ENCODE results near the gene LTA. TPM values are rescaled to one million over a fixed set of nuclear protein-coding genes. Genes with fewer than 3 reads are reported as not detected.
A peak's percentile ranks its signal among the peaks of the same experiment; 100 is the strongest.

Gene LTA
- total and polyA plus RNA-seq, 12 donors, result 0.06 to 0.86 (median 0.29) TPM; not detected in 8

GRCh38 chr6:31575335-31575901 is 3.3 kb downstream of the LTA start, which contains the start of gene TNF:
TSS of gene TNF (plus strand) at chr6:31575565. CDS start at chr6:31575742, 177 bp downstream.
- intact Hi-C loops (cut with DNase I), result no loop called here

GRCh38 chr6:31575952-31576685 is 4.0 kb downstream of the LTA start:
- H3K27me3 ChIP-seq, result peaks cover 0 to 9% (median 0%) of the 10 kb centered on the region in 7 donors
- H3K27ac ChIP-seq, result peak overlapping the region; percentile 45 to 90 (median 74)
- H3K36me3 ChIP-seq, result peaks cover 0 to 19% (median 0%) of the 10 kb centered on the region in 9 donors
- peak overlapping the region in 9 of 10 donors; percentile 29 to 65 (median 56) for H3K4me3 ChIP-seq
- peaks cover 0 to 52% (median 6%) of the 10 kb centered on the region in 9 donors for H3K4me1 ChIP-seq
- intact Hi-C loops (cut with DNase I), result no loop called here
- DNase-seq, result no peak
- 65 to 69% methylated on average over 8 of the region's 8 CpGs for WGBS, 2 donors
- TF ChIP-seq CTCF (IDR thresholded peaks at IDR 0.05), result no peak
- no peaks in the 10 kb centered on the region for H3K9me3 ChIP-seq
- ATAC-seq, result no peak

More at GRCh38 chr6:31575335-31575901, 3.3 kb downstream of the LTA start, which contains the start of gene TNF:
- Histone ChIP-seq H3K36me3 (peaks cover 0 to 19% (median 0%) of the 10 kb centered on the region in 9 donors), H3K9me3 (no peaks in the 10 kb centered on the region), H3K4me1 (peaks cover 0 to 50% (median 5%) of the 10 kb centered on the region in 9 donors), H3K27ac (peak within 1 kb of the TSS; percentile 45 to 90 (median 74)), H3K4me3 (peak within 1 kb of the TSS in 9 of 10 donors; percentile 29 to 65 (median 56)), H3K27me3 (peaks cover 0 to 11% (median 0%) of the 10 kb centered on the region in 7 donors)
- ATAC-seq (peak in 7 of 8 donors; percentile 30 to 88 (median 69)), DNase-seq (peak in 1 of 2 donors; percentile 66)
- TF ChIP-seq CTCF (IDR thresholded peaks at IDR 0.05), result no peak
- WGBS, 2 donors, result 52 to 64% methylated on average over 19 of the region's 19 CpGs

GRCh38 chr6:31576897-31577578 is 4.9 kb downstream of the LTA start:
- no peak for DNase-seq
- H3K4me3 ChIP-seq, result peak overlapping the region in 3 of 10 donors; percentile 3 to 65 (median 59)
- no peak for ATAC-seq

More at GRCh38 chr6:31576897-31577578, 4.9 kb downstream of the LTA start:
- intact Hi-C loops (cut with DNase I), result no loop called here
- 88 to 89% methylated on average over 19 of the region's 19 CpGs for WGBS, 2 donors
- TF ChIP-seq CTCF (IDR thresholded peaks at IDR 0.05), result no peak
- peaks cover 0 to 19% (median 0%) of the 10 kb centered on the region in 9 donors for H3K36me3 ChIP-seq
- H3K9me3 ChIP-seq, result no peaks in the 10 kb centered on the region
- peak overlapping the region in 2 of 10 donors; percentile 29 to 90 for H3K27ac ChIP-seq
- peaks cover 0 to 2% (median 0%) of the 10 kb centered on the region in 7 donors for H3K27me3 ChIP-seq
- peaks cover 0 to 60% (median 12%) of the 10 kb centered on the region in 9 donors for H3K4me1 ChIP-seq
